BE2C (cell line): Measurements from ENCODE around the gene PXYLP1.

ENCODE experiments used
- DNase-seq: peaks from one replicate; pipeline ENCODE4 v3.0.0-alpha.2; 2020
- H3K27me3 ChIP-seq: fragments of 250-450 bp; sonication (Bioruptor Pico); 2 replicates; pipeline ENCODE4 v1.5.1; 2020; ENCODE audit warnings: mild to moderate bottlenecking
- H3K36me3 ChIP-seq: fragments of 250-450 bp; sonication (Bioruptor Pico); 2 replicates; pipeline ENCODE4 v1.5.1; 2020; ENCODE audit warnings: mild to moderate bottlenecking
- H3K4me1 ChIP-seq: fragments of 250-450 bp; sonication (Bioruptor Pico); 2 replicates; pipeline ENCODE4 v1.5.1; 2020
- H3K4me3 ChIP-seq: 2 replicates; pipeline ENCODE4 v1.5.1; 2011; ENCODE audit warnings: low read depth, low read length
- H3K9me3 ChIP-seq: fragments of 250-450 bp; sonication (Bioruptor Pico); 2 replicates; pipeline ENCODE4 v1.5.1; 2020
- CTCF ChIP-seq: IDR thresholded peaks from 2 replicates; pipeline ENCODE4 v1.5.1; 2012; ENCODE audit warnings: mild to moderate bottlenecking, low read depth, low read length

The PXYLP1 gene

GRCh38 chr3:141237701-141238521, 6.3 kb downstream of the PXYLP1 start:
- no peak overlapping the region for H3K4me3 ChIP-seq
- H3K9me3 ChIP-seq: peaks cover 3% of the 10 kb centered on the region; the same call in 1 of the 2 replicates
- peaks cover 23% of the 10 kb centered on the region for H3K36me3 ChIP-seq
- TF ChIP-seq CTCF: no peak
- no peaks in the 10 kb centered on the region for H3K27me3 ChIP-seq
- peaks cover 40% of the 10 kb centered on the region for H3K4me1 ChIP-seq
- peak; percentile 49 for DNase-seq

DNA sequence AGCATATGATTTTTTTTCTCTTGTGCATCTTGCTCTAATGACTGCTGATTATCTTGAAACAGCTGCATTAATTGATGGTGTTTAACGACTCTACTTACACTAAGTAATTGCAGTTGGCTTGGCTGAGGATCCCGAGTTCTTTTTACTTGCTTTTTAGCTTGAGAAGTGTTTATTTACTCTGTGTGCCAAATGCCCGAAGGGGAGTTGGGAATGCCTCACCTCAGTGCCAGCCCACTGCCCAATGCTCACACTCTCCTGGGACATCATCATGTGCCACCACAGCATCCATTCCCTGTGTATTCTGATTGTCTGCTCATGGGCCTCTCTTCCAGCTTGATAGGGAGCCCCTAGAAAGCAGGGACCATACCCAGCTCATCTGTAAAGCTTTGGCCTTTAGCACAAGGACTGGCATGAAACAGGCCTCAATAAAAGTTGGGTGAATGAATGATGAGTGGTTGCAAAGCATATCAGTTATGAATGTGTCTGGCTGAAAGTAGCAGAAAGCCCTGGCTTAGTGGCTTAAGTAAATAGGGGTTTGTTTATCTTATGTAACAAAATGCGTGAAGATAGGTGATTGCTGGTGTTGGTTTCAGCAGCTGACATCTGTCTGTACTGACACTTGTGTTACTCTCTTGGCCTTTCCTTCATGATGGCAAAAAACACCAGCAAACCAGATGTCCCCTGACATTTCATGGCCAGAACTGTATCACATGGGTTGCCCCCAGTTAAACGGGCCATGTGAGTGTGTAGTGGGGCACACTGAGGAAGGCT, 8.1 kb downstream of the PXYLP1 start:
- Histone ChIP-seq H3K27me3 (no peaks in the 10 kb centered on the region), H3K4me3 (no peak overlapping the region), H3K36me3 (peaks cover 22% of the 10 kb centered on the region), H3K9me3 (peaks cover 3% of the 10 kb centered on the region; the same call in 1 of the 2 replicates), H3K4me1 (peaks cover 39% of the 10 kb centered on the region)
- TF ChIP-seq CTCF: no peak
- no peak for DNase-seq

GRCh38 chr3:141240286-141240685, 8.7 kb downstream of the PXYLP1 start:
- no peak for TF ChIP-seq CTCF
- no peaks in the 10 kb centered on the region for H3K27me3 ChIP-seq
- H3K4me3 ChIP-seq: no peak overlapping the region
- H3K4me1 ChIP-seq: peaks cover 39% of the 10 kb centered on the region
- H3K36me3 ChIP-seq: peaks cover 17% of the 10 kb centered on the region
- DNase-seq: no peak
- H3K9me3 ChIP-seq: peaks cover 3% of the 10 kb centered on the region; the same call in 1 of the 2 replicates

GRCh38 chr3:141240687-141241615, 9.3 kb downstream of the PXYLP1 start:
- TF ChIP-seq CTCF: no peak
- no peaks in the 10 kb centered on the region for H3K27me3 ChIP-seq
- H3K4me1 ChIP-seq: peaks cover 39% of the 10 kb centered on the region
- H3K9me3 ChIP-seq: peaks cover 3% of the 10 kb centered on the region; the same call in 1 of the 2 replicates
- peaks cover 12% of the 10 kb centered on the region for H3K36me3 ChIP-seq
- DNase-seq: no peak
- no peak overlapping the region for H3K4me3 ChIP-seq

DNA sequence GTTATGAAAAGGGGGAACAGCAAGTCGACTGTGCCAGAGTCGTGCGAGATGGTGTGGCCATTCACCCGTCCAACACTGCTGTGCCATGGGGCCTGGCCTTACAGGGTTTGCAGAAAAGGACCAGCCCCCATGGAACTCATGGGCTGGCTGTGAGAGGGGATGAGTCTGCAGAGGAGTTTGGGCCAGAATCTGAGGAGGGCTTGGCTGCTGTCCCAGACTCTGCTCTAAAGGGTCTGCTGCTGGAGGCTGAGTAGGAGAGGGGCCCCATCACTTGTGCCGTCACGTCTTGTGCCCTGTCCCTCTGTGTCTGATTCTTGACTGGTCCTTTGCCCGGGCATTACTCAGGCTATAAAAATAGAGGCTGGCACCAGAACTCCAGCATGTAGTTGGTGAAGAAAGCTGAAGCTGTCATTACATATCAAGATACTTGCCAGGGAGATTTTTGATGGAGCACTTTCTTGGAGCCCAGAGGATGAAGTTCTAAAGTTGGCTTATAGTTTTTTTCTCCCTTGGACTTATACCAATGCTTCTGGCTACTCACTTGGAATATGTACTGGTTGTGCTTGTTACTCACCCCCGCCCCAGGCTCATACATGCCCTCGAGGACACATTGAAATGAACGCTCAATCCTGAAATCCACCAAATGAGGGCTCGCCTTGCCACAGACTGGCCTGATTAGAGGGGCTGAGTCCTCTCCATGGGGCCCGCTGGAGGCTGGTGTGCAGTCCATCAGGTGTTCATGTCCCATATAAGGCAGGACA, 10.2 kb downstream of the PXYLP1 start:
- Histone ChIP-seq H3K4me1 (peaks cover 39% of the 10 kb centered on the region), H3K4me3 (no peak overlapping the region), H3K9me3 (peaks cover 3% of the 10 kb centered on the region; the same call in 1 of the 2 replicates), H3K36me3 (peaks cover 12% of the 10 kb centered on the region), H3K27me3 (no peaks in the 10 kb centered on the region)
- no peak for DNase-seq
- TF ChIP-seq CTCF: no peak
